A549 treated with AZD2906 at 1 μM for 4 hours (cell line): Measurements from ENCODE around the gene ADGRA3. TPM values are rescaled to one million over a fixed set of nuclear protein-coding genes. Genes with fewer than 3 reads are reported as not detected.

ENCODE experiments used
- total RNA-seq: library from RNA; stranded (reverse); fragments of 200-300 nt; extraction: Qiagen RNA extraction; gene quantifications from 5 replicates; pipeline ENCODE4 v1.2.3, GENCODE V29; 2022

Gene ADGRA3, protein sequence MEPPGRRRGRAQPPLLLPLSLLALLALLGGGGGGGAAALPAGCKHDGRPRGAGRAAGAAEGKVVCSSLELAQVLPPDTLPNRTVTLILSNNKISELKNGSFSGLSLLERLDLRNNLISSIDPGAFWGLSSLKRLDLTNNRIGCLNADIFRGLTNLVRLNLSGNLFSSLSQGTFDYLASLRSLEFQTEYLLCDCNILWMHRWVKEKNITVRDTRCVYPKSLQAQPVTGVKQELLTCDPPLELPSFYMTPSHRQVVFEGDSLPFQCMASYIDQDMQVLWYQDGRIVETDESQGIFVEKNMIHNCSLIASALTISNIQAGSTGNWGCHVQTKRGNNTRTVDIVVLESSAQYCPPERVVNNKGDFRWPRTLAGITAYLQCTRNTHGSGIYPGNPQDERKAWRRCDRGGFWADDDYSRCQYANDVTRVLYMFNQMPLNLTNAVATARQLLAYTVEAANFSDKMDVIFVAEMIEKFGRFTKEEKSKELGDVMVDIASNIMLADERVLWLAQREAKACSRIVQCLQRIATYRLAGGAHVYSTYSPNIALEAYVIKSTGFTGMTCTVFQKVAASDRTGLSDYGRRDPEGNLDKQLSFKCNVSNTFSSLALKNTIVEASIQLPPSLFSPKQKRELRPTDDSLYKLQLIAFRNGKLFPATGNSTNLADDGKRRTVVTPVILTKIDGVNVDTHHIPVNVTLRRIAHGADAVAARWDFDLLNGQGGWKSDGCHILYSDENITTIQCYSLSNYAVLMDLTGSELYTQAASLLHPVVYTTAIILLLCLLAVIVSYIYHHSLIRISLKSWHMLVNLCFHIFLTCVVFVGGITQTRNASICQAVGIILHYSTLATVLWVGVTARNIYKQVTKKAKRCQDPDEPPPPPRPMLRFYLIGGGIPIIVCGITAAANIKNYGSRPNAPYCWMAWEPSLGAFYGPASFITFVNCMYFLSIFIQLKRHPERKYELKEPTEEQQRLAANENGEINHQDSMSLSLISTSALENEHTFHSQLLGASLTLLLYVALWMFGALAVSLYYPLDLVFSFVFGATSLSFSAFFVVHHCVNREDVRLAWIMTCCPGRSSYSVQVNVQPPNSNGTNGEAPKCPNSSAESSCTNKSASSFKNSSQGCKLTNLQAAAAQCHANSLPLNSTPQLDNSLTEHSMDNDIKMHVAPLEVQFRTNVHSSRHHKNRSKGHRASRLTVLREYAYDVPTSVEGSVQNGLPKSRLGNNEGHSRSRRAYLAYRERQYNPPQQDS (N-terminal part only)
- 14.4 to 18.6 TPM (median 15.5 TPM) in 5 replicates for total RNA-seq

DNA sequence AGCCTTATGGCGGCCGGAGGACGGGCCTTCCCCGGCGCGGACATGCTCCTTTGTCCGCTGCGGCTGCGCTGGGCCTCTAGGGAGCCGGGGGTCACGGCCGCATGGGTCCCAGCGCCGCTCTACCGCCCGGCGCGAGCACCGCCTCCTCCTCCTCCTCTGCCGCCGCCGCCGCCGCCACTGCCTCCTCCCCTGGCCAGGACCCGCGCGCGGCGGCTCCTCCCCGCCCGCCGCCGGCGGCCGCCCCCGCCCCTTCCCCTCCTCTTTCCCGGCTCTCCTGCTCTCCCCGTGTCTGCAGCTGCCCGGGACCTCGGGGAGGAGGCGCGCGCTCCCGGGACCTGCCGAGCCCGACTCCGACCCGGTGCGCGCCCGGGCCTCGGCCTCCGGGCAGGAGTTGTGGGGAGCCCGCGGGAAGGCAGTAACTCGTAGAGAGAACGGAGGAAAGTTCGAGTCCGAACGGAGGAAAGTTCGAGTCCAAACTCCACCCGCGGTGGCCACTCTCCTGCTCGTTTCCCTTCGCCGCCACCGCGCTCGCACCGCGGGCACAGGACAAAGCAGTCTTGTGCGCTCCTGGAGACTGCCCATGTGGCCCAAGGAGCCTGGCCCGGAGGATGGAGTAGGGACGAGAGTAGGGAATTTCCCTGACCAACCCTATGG lies at the start of gene ADGRA3:
Gene ADGRA3 (minus strand): TSS at position 179 of the 654 bp plus-strand sequence. CDS start 282 bp downstream, outside the sequence.

Other genes with a start within 250 kb of the ADGRA3 start
- gene GBA3, start 176.9 kb upstream of the ADGRA3 start, total RNA-seq = not detected in 5 replicates